SH-SY5Y (cell line): Measurements from ENCODE around the gene CNPPD1.

Experiments used
- GATA2 ChIP-seq: IDR thresholded peaks from 2 replicates; pipeline ENCODE4 v1.6.1; 2011; ENCODE audit warnings: mild to moderate bottlenecking, low read depth, low read length
- GATA3 ChIP-seq: IDR thresholded peaks from 2 replicates; pipeline ENCODE4 v1.6.1; 2011; ENCODE audit warnings: low read depth, mild to moderate bottlenecking, low read length, moderate library complexity

GRCh38 chr2:219165058-219165911, 11.4 kb downstream of the CNPPD1 start:
- TF ChIP-seq GATA3: no peak
- no peak for TF ChIP-seq GATA2
